Transverse colon (tissue), 4 donors: ENCODE results near the gene ABCA7. TPM values are rescaled to one million over a fixed set of nuclear protein-coding genes. Genes with fewer than 3 reads are reported as not detected.

Experiments used
- DNase-seq: peaks from one replicate; pipeline ENCODE4 v3.0.0-alpha.2; 2019
- H3K27ac ChIP-seq, 4 donors: fragments of 200-600 bp; sonication (generic); 2 replicates each; pipeline ENCODE4 v1.5.1; 2016 to 2018; ENCODE audit warnings: inconsistent platforms in 4 of 4
- H3K27me3 ChIP-seq: fragments of 200-600 bp; sonication (generic); 2 replicates; pipeline ENCODE4 v1.5.1; 2017; ENCODE audit warnings: inconsistent platforms
- H3K36me3 ChIP-seq, 4 donors: fragments of 200-600 bp; sonication (generic); 2 replicates each; pipeline ENCODE4 v1.5.1; 2017 to 2019; ENCODE audit warnings: inconsistent platforms in 4 of 4
- H3K4me1 ChIP-seq, 4 donors: fragments of 200-600 bp; sonication (generic); 2 replicates each; pipeline ENCODE4 v1.5.1; 2017 to 2020; ENCODE audit warnings: inconsistent platforms in 4 of 4
- H3K4me3 ChIP-seq, 4 donors: fragments of 200-600 bp; sonication (generic); 1 replicate in 1 of 4; 2 replicates in 3 of 4; pipeline versions ENCODE4 v1.5.1 to v1.6.1; 2017 to 2019; ENCODE audit warnings: inconsistent platforms in 4 of 4
- H3K9me3 ChIP-seq, 2 donors: fragments of 200-600 bp; sonication (generic); 2 replicates each; pipeline ENCODE4 v1.5.1; 2017 to 2019; ENCODE audit warnings: inconsistent platforms in 2 of 2
- CTCF ChIP-seq, 5 experiments: fragments of 200-600 bp in 3 of 5; fragments of 450-650 bp in 2 of 5; sonication (generic) in 3 of 5; IDR thresholded peaks; 1 replicate in 2 of 5; 2 replicates in 3 of 5; pipeline ENCODE4 v1.5.1; 2016 to 2017; ENCODE audit warnings: antibody characterized with exemption in 5 of 5, inconsistent platforms in 3 of 5, mild to moderate bottlenecking in 2 of 5, moderate library complexity in 1 of 5
- EP300 ChIP-seq: sonication (generic); formaldehyde crosslinking; IDR thresholded peaks from one replicate; pipeline ENCODE4 v1.6.1; 2017; ENCODE audit warnings: antibody characterized with exemption, low read depth
- POLR2A ChIP-seq: fragments of 450-650 bp; IDR thresholded peaks from one replicate; pipeline ENCODE4 v1.6.1; 2016; ENCODE audit warnings: antibody characterized with exemption, mild to moderate bottlenecking, moderate library complexity
- POLR2AphosphoS5 ChIP-seq, 3 donors: sonication (generic); formaldehyde crosslinking; IDR thresholded peaks; one replicate each; pipeline ENCODE4 v1.6.1; 2016; ENCODE audit warnings: antibody characterized with exemption in 3 of 3
- WGBS, 2 donors: methylation state at CpG; one replicate each; pipeline ENCODE4 v1.1.5; 2018; ENCODE audit warnings: low coverage in 1 of 2; 5-methylcytosine and 5-hydroxymethylcytosine counted together
- in situ Hi-C, 4 donors: fragments of 200-750 bp; cut with MboI; loops; one replicate each; pipeline versions ENCODE4 v1.15.0 to v1.15.1; 2017; ENCODE audit warnings: low sequenced_read_pairs in 3 of 4, low pct_ligation_motif_present in 1 of 4, low pct_unique_long_range_greater_than_20kb in 1 of 4
- intact Hi-C: fragments of 100-400 bp; cut with DNase I; formaldehyde crosslinking; loops from one replicate; pipeline ENCODE4 v1.15.1; 2023; ENCODE audit warnings: low total_unique reads
- total RNA-seq, 4 donors: library from RNA; depleted of rRNA; stranded (reverse); fragments of >200 nt; gene quantifications; one replicate each; pipeline ENCODE4 v1.1.0, GENCODE V29; 2016

Gene ABCA7
- total RNA-seq, 4 donors from 2014 or later: 47.1 to 128 (median 82.0) TPM

GRCh38 chr19:1011831-1012333 lies 28.0 kb upstream of the ABCA7 start:
- Histone ChIP-seq H3K27me3 (no peaks in the 10 kb centered on the region), H3K4me1 (peaks cover 11 to 20% (median 14%) of the 10 kb centered on the region in 4 donors), H3K4me3 (no peak overlapping the region), H3K9me3 (no peaks in the 10 kb centered on the region), H3K36me3 (peaks cover 0 to 30% (median 15%) of the 10 kb centered on the region in 4 donors), H3K27ac (no peak overlapping the region)
- WGBS, 2 donors: 95 to 100% methylated on average over 3 to 36 of the region's 36 CpGs
- intact Hi-C loops (no loop called here), in situ Hi-C loops (no loop called here)
- DNase-seq: no peak
- TF ChIP-seq POLR2AphosphoS5 (IDR thresholded peaks at IDR 0.05) (no peak), POLR2A (no peak), CTCF (IDR thresholded peaks at IDR 0.05) (no peak), EP300 (no peak)

GRCh38 chr19:1012334-1012733 lies 27.6 kb upstream of the ABCA7 start:
- Histone ChIP-seq H3K4me1 (peaks cover 16 to 25% (median 18%) of the 10 kb centered on the region in 4 donors), H3K36me3 (peaks cover 0 to 30% (median 15%) of the 10 kb centered on the region in 4 donors), H3K9me3 (no peaks in the 10 kb centered on the region), H3K27ac (no peak overlapping the region), H3K4me3 (no peak overlapping the region), H3K27me3 (no peaks in the 10 kb centered on the region)
- TF ChIP-seq CTCF (IDR thresholded peaks at IDR 0.05) (no peak), POLR2AphosphoS5 (IDR thresholded peaks at IDR 0.05) (no peak), POLR2A (no peak), EP300 (no peak)
- 100% methylated on average over 2 of the region's 18 CpGs; no CpG with 5 or more reads in 1 of the 2 donors for WGBS, 2 donors
- intact Hi-C loops (no loop called here), in situ Hi-C loops (no loop called here)
- no peak for DNase-seq

DNA sequence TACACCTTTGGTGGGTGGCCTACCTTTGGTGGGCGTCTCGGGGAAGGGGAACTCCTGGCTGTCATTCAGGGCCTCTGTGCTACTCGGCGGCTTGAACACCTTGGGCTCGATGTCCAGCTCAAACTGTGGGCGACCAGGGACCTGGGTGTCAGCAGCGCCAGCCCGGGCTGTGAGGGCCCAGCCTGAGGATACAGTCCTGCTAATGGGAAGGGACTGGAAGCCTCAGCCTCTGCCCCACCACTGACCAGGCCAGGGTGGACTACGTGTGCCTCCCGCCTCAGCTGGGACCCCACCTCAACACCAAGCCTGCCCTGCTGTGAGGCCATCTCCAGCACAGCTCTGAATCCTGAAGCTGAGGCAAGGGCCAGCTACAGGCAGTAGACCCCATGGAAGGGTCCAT lies 26.7 kb upstream of the ABCA7 start:
- Histone ChIP-seq H3K4me1 (peaks cover 25 to 34% (median 27%) of the 10 kb centered on the region in 4 donors), H3K27me3 (no peaks in the 10 kb centered on the region), H3K27ac (no peak overlapping the region), H3K4me3 (no peak overlapping the region), H3K9me3 (no peaks in the 10 kb centered on the region), H3K36me3 (peaks cover 0 to 30% (median 15%) of the 10 kb centered on the region in 4 donors)
- DNase-seq: no peak
- in situ Hi-C loops: no loop called here
- WGBS, 2 donors: 89% methylated on average over 6 of the region's 10 CpGs; no CpG with 5 or more reads in 1 of the 2 donors
- no peak for TF ChIP-seq POLR2A
- no peak for TF ChIP-seq POLR2AphosphoS5 (IDR thresholded peaks at IDR 0.05)
- TF ChIP-seq EP300: no peak
- TF ChIP-seq CTCF (IDR thresholded peaks at IDR 0.05): no peak
- intact Hi-C loops: no loop called here

- no peaks in the 10 kb centered on the region for H3K27me3 ChIP-seq
- WGBS, 2 donors: 91 to 95% methylated on average over 8 to 49 of the region's 49 CpGs
- intact Hi-C loops: no loop called here
- TF ChIP-seq POLR2A (no peak), POLR2AphosphoS5 (IDR thresholded peaks at IDR 0.05) (no peak), EP300 (no peak), CTCF (IDR thresholded peaks at IDR 0.05) (no peak)
- H3K4me1 ChIP-seq: peaks cover 36 to 46% (median 38%) of the 10 kb centered on the region in 4 donors
- peaks cover 0 to 30% (median 15%) of the 10 kb centered on the region in 4 donors for H3K36me3 ChIP-seq
- no peaks in the 10 kb centered on the region for H3K9me3 ChIP-seq
- H3K27ac ChIP-seq: no peak overlapping the region
- DNase-seq: no peak
- H3K4me3 ChIP-seq: no peak overlapping the region
- in situ Hi-C loops: no loop called here
Measured at GRCh38 chr19:1014161-1015060, 25.5 kb upstream of the ABCA7 start.
